Bronchial epithelial cell (primary cell): ENCODE data around the gene ST6GALNAC6. TPM values are rescaled to one million over a fixed set of nuclear protein-coding genes. Genes with fewer than 3 reads are reported as not detected.

Experiments used
- DNase-seq: peaks from one replicate; pipeline ENCODE4 v3.0.0-alpha.2; 2010; ENCODE audit warnings: low read depth
- FAIRE-seq: peaks from 2 replicates; lab custom pipeline; 2011; peaks lifted over from hg19 to GRCh38; lab: Jason Lieb, UNC
- H3K27me3 ChIP-seq: 2 replicates; pipeline ENCODE4 v1.5.1; 2011; ENCODE audit warnings: low read length; ENCODE audit not compliant: control insufficient read depth, insufficient read depth
- H3K36me3 ChIP-seq: 2 replicates; pipeline ENCODE4 v1.5.1; 2011; ENCODE audit warnings: low read length; ENCODE audit not compliant: control insufficient read depth, insufficient read depth
- H3K4me3 ChIP-seq: 2 replicates; pipeline ENCODE4 v1.5.1; 2011; ENCODE audit warnings: mild to moderate bottlenecking, low read depth, low read length, control low read depth
- total RNA-seq: library from RNA; depleted of rRNA; stranded (reverse); fragments of >200 nt; gene quantifications from 2 replicates; pipeline ENCODE4 v1.2.1, GENCODE V29; 2014
- TF ChIP-seq, protein P1 (sequence below): IDR thresholded peaks from 2 replicates; pipeline ENCODE4 v1.5.1; 2011; ENCODE audit warnings: mild to moderate bottlenecking, moderate library complexity, low read length, control low read depth, inconsistent platforms; ENCODE audit not compliant: insufficient read depth, severe bottlenecking

ST6GALNAC6 gene
- total RNA-seq, 1 donor from 2014 or later = 18.4 TPM

DNA sequence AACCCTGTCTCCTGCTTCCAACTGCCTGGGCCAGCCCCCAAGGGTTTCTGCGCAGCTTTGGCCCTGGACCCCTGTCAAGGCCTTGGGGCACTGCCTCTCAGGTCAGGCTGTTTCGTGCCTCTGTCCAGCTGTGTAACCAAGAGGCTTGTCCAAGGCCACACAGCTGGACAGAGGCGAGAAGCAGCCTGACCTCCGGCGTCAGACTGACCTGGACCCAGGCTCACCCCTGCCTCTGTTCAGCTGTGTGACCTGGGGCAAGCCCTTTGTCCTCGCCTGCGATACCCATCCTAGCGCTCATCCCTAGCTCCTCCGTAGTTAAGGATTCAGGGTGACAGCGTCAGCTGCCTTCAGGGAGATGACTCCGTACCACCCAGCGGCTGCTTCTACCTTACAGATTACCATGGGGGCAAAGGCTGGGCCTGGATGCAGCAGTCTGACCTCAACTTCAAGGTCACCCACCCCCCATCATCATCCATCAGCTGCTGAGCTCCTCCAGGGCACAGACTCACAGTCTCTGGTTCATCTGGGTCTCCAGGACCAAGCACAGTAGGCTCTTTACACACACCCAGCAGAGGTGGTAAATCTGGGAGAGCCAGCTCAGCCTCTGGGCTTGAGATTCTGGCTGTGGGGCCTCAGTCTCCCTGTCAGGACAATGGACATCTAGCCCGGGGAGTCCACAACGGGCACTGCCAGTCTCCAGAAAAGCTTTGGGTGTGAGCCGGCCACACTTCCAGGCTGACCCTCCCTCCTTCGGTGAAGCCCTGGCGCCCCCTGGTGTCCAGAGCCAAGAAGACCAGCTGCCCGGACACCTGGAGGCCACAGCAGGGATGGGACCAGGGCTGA, 29.9 kb downstream of the ST6GALNAC6 start:
- H3K27me3 ChIP-seq = no peaks in the 10 kb centered on the region
- H3K36me3 ChIP-seq = peaks cover 8% of the 10 kb centered on the region
- H3K4me3 ChIP-seq = no peak overlapping the region
- DNase-seq (peak; percentile 54), FAIRE-seq (no peak)
- TF ChIP-seq, protein P1, sequence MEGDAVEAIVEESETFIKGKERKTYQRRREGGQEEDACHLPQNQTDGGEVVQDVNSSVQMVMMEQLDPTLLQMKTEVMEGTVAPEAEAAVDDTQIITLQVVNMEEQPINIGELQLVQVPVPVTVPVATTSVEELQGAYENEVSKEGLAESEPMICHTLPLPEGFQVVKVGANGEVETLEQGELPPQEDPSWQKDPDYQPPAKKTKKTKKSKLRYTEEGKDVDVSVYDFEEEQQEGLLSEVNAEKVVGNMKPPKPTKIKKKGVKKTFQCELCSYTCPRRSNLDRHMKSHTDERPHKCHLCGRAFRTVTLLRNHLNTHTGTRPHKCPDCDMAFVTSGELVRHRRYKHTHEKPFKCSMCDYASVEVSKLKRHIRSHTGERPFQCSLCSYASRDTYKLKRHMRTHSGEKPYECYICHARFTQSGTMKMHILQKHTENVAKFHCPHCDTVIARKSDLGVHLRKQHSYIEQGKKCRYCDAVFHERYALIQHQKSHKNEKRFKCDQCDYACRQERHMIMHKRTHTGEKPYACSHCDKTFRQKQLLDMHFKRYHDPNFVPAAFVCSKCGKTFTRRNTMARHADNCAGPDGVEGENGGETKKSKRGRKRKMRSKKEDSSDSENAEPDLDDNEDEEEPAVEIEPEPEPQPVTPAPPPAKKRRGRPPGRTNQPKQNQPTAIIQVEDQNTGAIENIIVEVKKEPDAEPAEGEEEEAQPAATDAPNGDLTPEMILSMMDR = peak; percentile 93

DNA sequence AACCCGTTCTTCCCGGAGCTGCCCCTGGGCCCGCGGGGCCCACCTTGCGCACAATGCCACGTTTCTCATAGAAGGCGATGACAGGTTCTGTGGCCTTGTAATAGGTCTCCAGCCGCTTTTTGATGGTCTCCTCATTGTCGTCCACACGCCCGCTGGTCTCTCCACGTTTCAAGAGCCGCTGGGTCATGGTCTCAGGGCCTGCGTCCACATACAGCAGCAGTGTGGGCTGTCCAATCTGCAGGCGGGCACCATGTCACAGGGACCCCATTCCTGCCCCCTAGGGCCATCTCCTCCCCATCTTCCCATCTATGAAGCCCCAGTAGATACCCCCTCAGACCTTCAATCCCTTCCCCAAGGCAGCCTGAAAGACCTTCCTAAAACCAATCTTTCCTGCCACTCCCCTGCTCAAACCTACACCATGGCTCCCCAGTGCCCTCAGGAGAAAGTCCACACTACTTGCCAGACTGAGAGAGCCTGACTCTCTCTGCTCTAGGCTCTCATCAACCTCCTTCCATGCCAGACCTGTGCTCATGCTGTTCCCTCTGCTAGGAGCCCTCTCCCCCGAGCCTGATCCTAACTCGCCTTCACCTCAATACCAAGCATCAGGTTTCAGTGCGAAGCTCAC, 31.0 kb downstream of the ST6GALNAC6 start:
- no peak for DNase-seq
- TF ChIP-seq, protein P1 = no peak
- Histone ChIP-seq H3K4me3 (no peak overlapping the region), H3K36me3 (peaks cover 8% of the 10 kb centered on the region), H3K27me3 (no peaks in the 10 kb centered on the region)
- FAIRE-seq = no peak

DNA sequence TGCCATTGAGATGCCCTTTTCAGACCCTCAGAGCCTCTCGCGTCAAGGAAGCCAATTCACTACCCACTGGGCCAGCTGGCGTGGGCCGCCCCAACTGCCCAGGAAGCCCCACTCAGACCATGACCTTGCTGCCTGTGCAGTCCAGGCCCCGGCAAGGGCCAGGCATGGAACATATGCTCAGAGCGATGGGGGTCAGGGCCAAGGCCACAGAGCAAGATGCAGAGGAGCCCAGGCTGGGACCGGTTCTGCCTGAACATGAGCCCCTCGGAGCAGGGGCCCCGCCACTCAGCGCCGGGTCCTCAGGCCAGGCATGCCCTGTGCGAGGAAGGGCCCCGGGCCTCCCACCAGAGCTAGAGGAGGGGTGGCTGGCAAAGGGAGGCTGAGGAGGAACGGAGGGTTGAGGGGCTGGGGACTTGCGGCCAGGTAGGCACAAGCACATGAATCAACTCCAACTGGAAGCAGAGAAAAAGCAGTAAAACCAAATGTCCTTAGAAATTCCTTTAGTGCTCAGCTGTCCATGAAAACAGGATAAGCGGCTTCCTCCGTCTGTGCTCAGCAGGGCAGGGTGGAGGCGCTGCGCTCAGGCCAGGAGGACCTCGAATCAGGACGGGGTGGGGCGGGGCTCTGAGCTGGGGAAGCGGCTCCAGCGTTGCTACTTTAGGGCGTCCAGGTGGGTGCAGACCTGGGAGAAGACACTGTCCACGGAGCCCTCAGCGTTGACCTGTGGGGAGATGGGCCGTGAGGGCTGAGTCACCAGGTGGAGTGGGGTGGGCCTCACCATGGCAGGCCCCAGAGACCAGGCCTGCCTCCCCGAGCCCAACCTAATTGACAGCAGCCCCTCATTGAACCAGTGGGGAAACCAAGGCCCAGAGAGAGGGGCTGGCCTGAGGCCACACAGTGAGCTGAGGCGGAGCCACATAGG, 31.8 kb downstream of the ST6GALNAC6 start:
- FAIRE-seq (no peak), DNase-seq (no peak)
- Histone ChIP-seq H3K27me3 (no peaks in the 10 kb centered on the region), H3K4me3 (no peak overlapping the region), H3K36me3 (peaks cover 5% of the 10 kb centered on the region)
- TF ChIP-seq, protein P1 = no peak

- no peak for DNase-seq
- TF ChIP-seq, protein P1 = no peak
- H3K27me3 ChIP-seq = no peaks in the 10 kb centered on the region
- FAIRE-seq = no peak
- H3K36me3 ChIP-seq = peaks cover 3% of the 10 kb centered on the region
- no peak overlapping the region for H3K4me3 ChIP-seq
Measured at GRCh38 chr9:127866535-127866934, 32.9 kb downstream of the ST6GALNAC6 start.

- H3K27me3 ChIP-seq = no peaks in the 10 kb centered on the region
- TF ChIP-seq, protein P1 = no peak
- DNase-seq = no peak
- peaks cover 3% of the 10 kb centered on the region for H3K36me3 ChIP-seq
- no peak overlapping the region for H3K4me3 ChIP-seq
- FAIRE-seq = no peak
Measured at GRCh38 chr9:127865645-127866464, 33.5 kb downstream of the ST6GALNAC6 start.
